ENCODE data around the gene PHLDB3.

The PHLDB3 gene

GRCh38 chr19:43489310-43489709, 15.2 kb downstream of the PHLDB3 start:
- H4K20me1 ChIP-seq (ENCODE audit: low read depth, low read length), result no peaks in the 10 kb centered on the region
- no peaks in the 10 kb centered on the region for H3F3A ChIP-seq (ENCODE audit: insufficient read depth)
- H3K27ac ChIP-seq (ENCODE audit: low read depth, low read length), result no peak overlapping the region
- no peak overlapping the region for H2AFZ ChIP-seq (ENCODE audit: low read depth, low read length, severe bottlenecking)
- no peaks in the 10 kb centered on the region for H3K36me3 ChIP-seq (ENCODE audit: low read length)
- no peaks in the 10 kb centered on the region for H3K79me2 ChIP-seq (ENCODE audit: insufficient read depth, low read length)
- no peak overlapping the region for H3K4me2 ChIP-seq (ENCODE audit: low read depth, low read length, poor library complexity, severe bottlenecking)
- no peaks in the 10 kb centered on the region for H3K9me2 ChIP-seq (replicated peaks; ENCODE audit: insufficient read depth, low read length)
- no peak overlapping the region for H3K9ac ChIP-seq (ENCODE audit: low read length)
- H3K4me3 ChIP-seq (ENCODE audit: insufficient read depth, low read length, poor library complexity, severe bottlenecking), result no peak overlapping the region
- no peaks in the 10 kb centered on the region for H3K9me3 ChIP-seq (ENCODE audit: insufficient read depth, low read length)
- no peaks in the 10 kb centered on the region for H3K27me3 ChIP-seq (ENCODE audit: low read length)
- TF ChIP-seq, protein P1, sequence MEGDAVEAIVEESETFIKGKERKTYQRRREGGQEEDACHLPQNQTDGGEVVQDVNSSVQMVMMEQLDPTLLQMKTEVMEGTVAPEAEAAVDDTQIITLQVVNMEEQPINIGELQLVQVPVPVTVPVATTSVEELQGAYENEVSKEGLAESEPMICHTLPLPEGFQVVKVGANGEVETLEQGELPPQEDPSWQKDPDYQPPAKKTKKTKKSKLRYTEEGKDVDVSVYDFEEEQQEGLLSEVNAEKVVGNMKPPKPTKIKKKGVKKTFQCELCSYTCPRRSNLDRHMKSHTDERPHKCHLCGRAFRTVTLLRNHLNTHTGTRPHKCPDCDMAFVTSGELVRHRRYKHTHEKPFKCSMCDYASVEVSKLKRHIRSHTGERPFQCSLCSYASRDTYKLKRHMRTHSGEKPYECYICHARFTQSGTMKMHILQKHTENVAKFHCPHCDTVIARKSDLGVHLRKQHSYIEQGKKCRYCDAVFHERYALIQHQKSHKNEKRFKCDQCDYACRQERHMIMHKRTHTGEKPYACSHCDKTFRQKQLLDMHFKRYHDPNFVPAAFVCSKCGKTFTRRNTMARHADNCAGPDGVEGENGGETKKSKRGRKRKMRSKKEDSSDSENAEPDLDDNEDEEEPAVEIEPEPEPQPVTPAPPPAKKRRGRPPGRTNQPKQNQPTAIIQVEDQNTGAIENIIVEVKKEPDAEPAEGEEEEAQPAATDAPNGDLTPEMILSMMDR (IDR thresholded peaks at IDR 0.05; ENCODE audit: insufficient read depth, low read length, poor library complexity, severe bottlenecking), result no peak
- TF ChIP-seq EZH2phosphoT487 (conservative IDR thresholded peaks at IDR 0.05; ENCODE audit: low read length), result no peak

DNA sequence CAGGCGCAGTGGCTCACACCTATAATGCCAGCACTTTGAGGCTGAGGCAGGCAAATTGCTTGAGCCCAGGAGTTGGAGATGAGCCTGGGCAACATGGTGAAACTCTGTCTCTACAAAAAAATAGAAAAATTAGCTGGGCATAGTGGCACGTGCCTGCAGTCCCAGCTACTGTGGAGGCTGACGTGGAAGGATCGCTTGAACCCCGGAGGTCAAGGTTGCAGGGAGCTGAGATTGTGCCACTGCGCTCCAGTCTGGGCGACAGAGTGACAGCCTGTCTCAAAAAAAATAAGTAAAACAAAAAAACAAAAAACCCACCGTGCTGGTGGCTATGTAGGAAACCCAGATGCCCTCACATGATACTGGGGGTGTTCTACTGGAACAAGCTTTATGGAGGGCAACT, 16.4 kb downstream of the PHLDB3 start:
- Histone ChIP-seq H3K36me3 (ENCODE audit: low read length) (no peaks in the 10 kb centered on the region), H3K4me3 (ENCODE audit: insufficient read depth, low read length, poor library complexity, severe bottlenecking) (no peak overlapping the region), H3K27ac (ENCODE audit: low read depth, low read length) (no peak overlapping the region), H3K4me2 (ENCODE audit: low read depth, low read length, poor library complexity, severe bottlenecking) (no peak overlapping the region), H3K79me2 (ENCODE audit: insufficient read depth, low read length) (no peaks in the 10 kb centered on the region), H3K27me3 (ENCODE audit: low read length) (no peaks in the 10 kb centered on the region), H3K9ac (ENCODE audit: low read length) (no peak overlapping the region), H3F3A (ENCODE audit: insufficient read depth) (no peaks in the 10 kb centered on the region), H3K9me3 (ENCODE audit: insufficient read depth, low read length) (no peaks in the 10 kb centered on the region), H3K9me2 (replicated peaks; ENCODE audit: insufficient read depth, low read length) (no peaks in the 10 kb centered on the region), H2AFZ (ENCODE audit: low read depth, low read length, severe bottlenecking) (no peak overlapping the region), H4K20me1 (ENCODE audit: low read depth, low read length) (no peaks in the 10 kb centered on the region)
- TF ChIP-seq EZH2phosphoT487 (conservative IDR thresholded peaks at IDR 0.05; ENCODE audit: low read length), result no peak
- TF ChIP-seq, protein P1 (IDR thresholded peaks at IDR 0.05; ENCODE audit: insufficient read depth, low read length, poor library complexity, severe bottlenecking), result no peak

- no peaks in the 10 kb centered on the region for H3K9me3 ChIP-seq (ENCODE audit: insufficient read depth, low read length)
- no peak overlapping the region for H3K9ac ChIP-seq (ENCODE audit: low read length)
- no peaks in the 10 kb centered on the region for H3K9me2 ChIP-seq (replicated peaks; ENCODE audit: insufficient read depth, low read length)
- no peaks in the 10 kb centered on the region for H4K20me1 ChIP-seq (ENCODE audit: low read depth, low read length)
- no peak overlapping the region for H3K4me3 ChIP-seq (ENCODE audit: insufficient read depth, low read length, poor library complexity, severe bottlenecking)
- no peak overlapping the region for H2AFZ ChIP-seq (ENCODE audit: low read depth, low read length, severe bottlenecking)
- H3K79me2 ChIP-seq (ENCODE audit: insufficient read depth, low read length), result no peaks in the 10 kb centered on the region
- H3K4me2 ChIP-seq (ENCODE audit: low read depth, low read length, poor library complexity, severe bottlenecking), result no peak overlapping the region
- no peaks in the 10 kb centered on the region for H3F3A ChIP-seq (ENCODE audit: insufficient read depth)
- no peak for TF ChIP-seq EZH2phosphoT487 (conservative IDR thresholded peaks at IDR 0.05; ENCODE audit: low read length)
- TF ChIP-seq, protein P1 (IDR thresholded peaks at IDR 0.05; ENCODE audit: insufficient read depth, low read length, poor library complexity, severe bottlenecking), result no peak
- H3K36me3 ChIP-seq (ENCODE audit: low read length), result no peaks in the 10 kb centered on the region
- no peak overlapping the region for H3K27ac ChIP-seq (ENCODE audit: low read depth, low read length)
- no peaks in the 10 kb centered on the region for H3K27me3 ChIP-seq (ENCODE audit: low read length)
Observed at GRCh38 chr19:43486412-43486811, 18.1 kb downstream of the PHLDB3 start.
